Measurements from ENCODE around the gene CLEC4G. TPM values are rescaled to one million over a fixed set of nuclear protein-coding genes. Genes with fewer than 3 reads are reported as not detected.

Gene CLEC4G
- total RNA-seq = not detected in 2 replicates

GRCh38 chr19:7732045-7732444, at the start of gene CLEC4G:
CLEC4G (minus strand) TSS chr19:7732110; CDS start chr19:7732102, 8 bp downstream.

GRCh38 chr19:7762719-7763293, 30.9 kb upstream of the CLEC4G start, which contains the start of gene CLEC4M:
CLEC4M (plus strand) TSS chr19:7763243; CDS start chr19:7763267, 24 bp downstream.

GRCh38 chr19:7746903-7747884, 15.3 kb upstream of the CLEC4G start, which contains the start of gene CD209:
CD209 (minus strand) TSS chr19:7747534; CDS start chr19:7747511, 23 bp downstream.

GRCh38 chr19:7701654-7702457, 30.1 kb downstream of the CLEC4G start, which contains the start of gene FCER2:
FCER2 (minus strand) TSS chr19:7702131; CDS start chr19:7699760, 2,371 bp downstream.

GRCh38 chr19:7680606-7681339, 51.1 kb downstream of the CLEC4G start, which contains the start of gene TRAPPC5:
TRAPPC5 (plus strand) TSS chr19:7680833; CDS start chr19:7682254, 1,421 bp downstream.

Other genes starting within 250 kb of the CLEC4G start
- gene PEX11G, start 243.1 kb downstream of the CLEC4G start, total RNA-seq = 3.4 and 4.4 TPM in 2 replicates
- gene ZNF358, start 216.0 kb downstream of the CLEC4G start, total RNA-seq = 32.4 and 36.0 TPM in 2 replicates
- gene MCOLN1, start 209.5 kb downstream of the CLEC4G start, total RNA-seq = 5.2 and 8.0 TPM in 2 replicates
- gene PNPLA6, start 196.4 kb downstream of the CLEC4G start, total RNA-seq = 86.8 and 95.0 TPM in 2 replicates
- gene CAMSAP3, start 136.2 kb downstream of the CLEC4G start, total RNA-seq = 0.17 TPM in 1 of 2 replicates, not detected in the other
- gene XAB2, start 102.6 kb downstream of the CLEC4G start, total RNA-seq = 31.1 and 39.8 TPM in 2 replicates
- 13.6 and 15.9 TPM in 2 replicates for gene PET100, start 102.3 kb downstream of the CLEC4G start, total RNA-seq
- not detected in 2 replicates for gene PCP2, start 98.4 kb downstream of the CLEC4G start, total RNA-seq
- gene STXBP2, start 95.0 kb downstream of the CLEC4G start, total RNA-seq = 10.1 and 16.5 TPM in 2 replicates
- not detected in 2 replicates for gene RETN, start 63.1 kb downstream of the CLEC4G start, total RNA-seq
- gene MCEMP1, start 55.0 kb downstream of the CLEC4G start, total RNA-seq = not detected in 2 replicates
- 75.8 and 93.9 TPM in 2 replicates for gene TRAPPC5, start 51.3 kb downstream of the CLEC4G start, total RNA-seq
- gene FCER2, start 30.0 kb downstream of the CLEC4G start, total RNA-seq = not detected in 2 replicates
- gene CD209, start 15.4 kb upstream of the CLEC4G start, total RNA-seq = not detected in 2 replicates
- not detected in 2 replicates for gene CLEC4M, start 31.1 kb upstream of the CLEC4G start, total RNA-seq
- 11.4 and 11.8 TPM in 2 replicates for gene EVI5L, start 98.1 kb upstream of the CLEC4G start, total RNA-seq
- gene PRR36, start 142.3 kb upstream of the CLEC4G start, total RNA-seq = not detected in 2 replicates
- 3.7 and 5.9 TPM in 2 replicates for gene LRRC8E, start 156.4 kb upstream of the CLEC4G start, total RNA-seq
- gene MAP2K7, start 171.8 kb upstream of the CLEC4G start, total RNA-seq = 8.6 and 10.8 TPM in 2 replicates
- 1.0 and 6.9 TPM in 2 replicates for gene TGFBR3L, start 182.7 kb upstream of the CLEC4G start, total RNA-seq
- 32.8 and 34.6 TPM in 2 replicates for gene SNAPC2, start 188.2 kb upstream of the CLEC4G start, total RNA-seq
- gene CTXN1, start 194.0 kb upstream of the CLEC4G start, total RNA-seq = 3.4 and 4.4 TPM in 2 replicates
- 56.2 and 56.8 TPM in 2 replicates for gene TIMM44, start 211.6 kb upstream of the CLEC4G start, total RNA-seq